Measurements from ENCODE around the gene ADAMTS12.

GRCh38 chr5:33764786-33765185 lies 127.0 kb downstream of the ADAMTS12 start:
- TF ChIP-seq EZH2 (IDR thresholded peaks at IDR 0.05; ENCODE audit: insufficient read depth, poor library complexity, severe bottlenecking) (no peak), EZH2phosphoT487 (IDR thresholded peaks at IDR 0.05; ENCODE audit: insufficient read depth, low read depth) (no peak)

Data from GM23248 (cell line).